GM12865 (cell line): ENCODE results near the gene POLR2J2.
"Not testable (repeated sequence)": the region's sequence is repeated elsewhere in the genome, so short reads cannot be mapped to it uniquely, and the experiment has no call there.

Experiments used
- DNase-seq: peaks from one replicate; pipeline ENCODE4 v3.0.0; 2010; ENCODE audit warnings: low read depth
- H3K4me3 ChIP-seq: 2 replicates; pipeline ENCODE4 v1.5.1; 2011; ENCODE audit warnings: mild to moderate bottlenecking, low read depth, low read length, control low read depth

POLR2J2 gene

GRCh38 chr7:102680780-102681179 is 9.3 kb upstream of the POLR2J2 start:
- DNase-seq, H3K4me3 ChIP-seq: not testable (repeated sequence)

DNA sequence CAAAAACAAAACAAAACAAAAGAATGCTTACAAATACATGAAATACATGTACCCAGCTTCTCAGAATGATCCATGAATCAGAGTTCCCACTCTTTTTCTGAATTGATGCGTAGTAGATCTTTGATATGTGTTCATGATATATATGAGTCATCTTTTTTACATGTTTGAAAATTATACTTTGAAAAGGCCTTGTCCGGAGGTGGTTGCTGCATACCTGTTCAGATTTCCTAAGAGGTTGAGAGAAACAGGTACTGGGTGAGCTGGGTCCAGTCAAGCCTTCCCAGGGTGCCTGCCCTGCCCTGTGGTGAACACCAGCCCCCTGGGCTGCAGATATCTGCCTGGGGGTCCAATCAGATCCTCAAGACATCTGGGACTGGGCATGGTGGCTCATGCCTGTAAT is 4.1 kb upstream of the POLR2J2 start:
- not testable (repeated sequence) for DNase-seq, H3K4me3 ChIP-seq

DNA sequence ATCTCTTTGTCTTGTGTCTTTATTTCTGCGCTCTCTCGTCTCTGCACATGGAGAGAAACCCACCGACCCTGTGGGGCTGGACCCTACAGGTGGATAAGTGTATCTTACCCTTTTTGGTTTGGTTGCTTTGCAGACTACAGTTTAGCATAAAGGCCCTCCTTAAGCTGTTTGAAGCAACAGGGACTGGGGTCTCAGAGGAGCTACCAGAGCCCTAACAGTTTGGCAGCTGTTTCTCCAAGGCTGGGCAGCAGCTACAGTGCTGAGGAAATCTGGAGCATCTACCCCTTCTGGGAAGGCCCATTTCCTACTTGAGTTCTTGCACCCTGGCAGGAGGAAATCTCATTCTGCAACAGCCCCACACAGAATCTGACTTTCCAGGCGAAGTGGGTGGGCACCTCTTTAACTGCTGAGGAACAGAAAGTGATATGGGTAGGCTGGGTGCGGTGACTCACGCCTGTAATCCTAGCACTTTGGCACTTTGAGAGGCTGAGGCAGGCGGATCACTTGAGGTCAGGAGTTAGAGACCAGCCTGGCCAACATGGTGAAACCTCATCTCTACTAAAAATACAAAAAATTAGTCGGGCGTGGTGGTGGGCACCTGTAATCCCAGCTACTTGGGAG is 2.1 kb upstream of the POLR2J2 start:
- DNase-seq, H3K4me3 ChIP-seq: not testable (repeated sequence)

DNA sequence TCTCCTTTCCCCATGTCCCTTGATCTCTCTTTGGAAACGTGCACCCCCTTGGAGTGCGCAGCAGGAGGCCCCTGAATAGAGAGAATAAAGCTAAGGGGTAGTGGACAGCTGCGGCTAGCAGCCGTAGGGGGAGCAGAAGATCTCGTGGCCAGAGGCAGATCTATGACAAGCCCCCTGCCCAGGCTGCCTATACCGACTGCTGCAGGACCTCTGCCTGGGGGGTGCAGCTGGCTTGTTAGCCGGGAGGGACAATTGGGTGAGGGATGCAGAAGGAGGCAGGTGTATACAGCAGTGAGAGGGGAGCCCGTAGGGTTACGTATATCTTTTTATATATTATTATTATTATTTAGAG is 469 bp upstream of the POLR2J2 start:
- not testable (repeated sequence) for DNase-seq, H3K4me3 ChIP-seq

DNA sequence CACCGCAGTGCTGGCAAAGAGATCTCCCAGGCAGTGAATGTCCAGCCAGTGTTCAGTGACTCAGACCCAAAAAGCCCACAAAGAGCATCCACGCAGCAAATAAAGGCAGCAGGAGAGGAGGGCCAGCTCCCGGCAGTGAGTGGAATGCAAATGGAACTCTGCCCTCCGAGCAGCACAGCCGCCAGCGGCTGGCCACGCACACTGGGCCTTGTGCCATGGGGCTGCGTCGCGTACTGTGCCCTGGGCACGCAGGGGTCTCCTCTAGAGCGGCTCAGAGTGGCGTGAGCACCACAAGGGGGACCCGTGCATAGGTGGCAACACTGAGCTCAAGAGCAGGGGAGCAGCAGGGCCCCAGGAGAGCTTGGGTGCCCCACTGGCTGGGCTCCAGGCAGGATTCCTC is 3.9 kb downstream of the POLR2J2 start:
- not testable (repeated sequence) for DNase-seq, H3K4me3 ChIP-seq

GRCh38 chr7:102666850-102667249 is 4.6 kb downstream of the POLR2J2 start:
- DNase-seq, H3K4me3 ChIP-seq: not testable (repeated sequence)

GRCh38 chr7:102664765-102665164 is 6.7 kb downstream of the POLR2J2 start:
- DNase-seq, H3K4me3 ChIP-seq: not testable (repeated sequence)

DNA sequence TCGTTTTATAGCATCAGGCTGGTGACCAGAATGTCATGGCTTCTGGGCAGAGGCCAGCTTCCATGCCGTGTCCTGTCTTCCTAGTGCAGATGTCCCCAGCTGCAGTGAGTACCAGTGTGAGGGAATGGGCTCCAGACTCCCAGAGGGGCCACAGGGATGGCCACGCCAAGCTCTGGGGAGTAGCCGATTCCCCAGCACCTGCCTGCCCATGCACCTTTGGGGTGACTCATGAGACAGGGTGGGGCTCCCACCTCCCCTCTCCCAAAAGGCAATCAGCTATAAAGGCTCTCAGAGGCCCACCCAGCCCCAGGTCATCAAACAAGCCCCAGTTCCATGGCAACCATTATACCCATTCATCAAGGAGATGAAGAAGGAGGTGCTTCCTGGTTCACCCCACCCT is 21.5 kb downstream of the POLR2J2 start, which contains the start of gene SPDYE2B:
TSS of gene SPDYE2B (plus strand) at position 396 of the 400 bp plus-strand sequence. CDS start 2,030 bp downstream, outside the sequence.
- not testable (repeated sequence) for DNase-seq, H3K4me3 ChIP-seq

GRCh38 chr7:102647813-102648212 is 23.6 kb downstream of the POLR2J2 start:
- not testable (repeated sequence) for DNase-seq

GRCh38 chr7:102643404-102643803 is 28.1 kb downstream of the POLR2J2 start:
- H3K4me3 ChIP-seq, DNase-seq: not testable (repeated sequence)

More at GRCh38 chr7:102647813-102648212, 23.6 kb downstream of the POLR2J2 start:
- not testable (repeated sequence) for H3K4me3 ChIP-seq

DNA sequence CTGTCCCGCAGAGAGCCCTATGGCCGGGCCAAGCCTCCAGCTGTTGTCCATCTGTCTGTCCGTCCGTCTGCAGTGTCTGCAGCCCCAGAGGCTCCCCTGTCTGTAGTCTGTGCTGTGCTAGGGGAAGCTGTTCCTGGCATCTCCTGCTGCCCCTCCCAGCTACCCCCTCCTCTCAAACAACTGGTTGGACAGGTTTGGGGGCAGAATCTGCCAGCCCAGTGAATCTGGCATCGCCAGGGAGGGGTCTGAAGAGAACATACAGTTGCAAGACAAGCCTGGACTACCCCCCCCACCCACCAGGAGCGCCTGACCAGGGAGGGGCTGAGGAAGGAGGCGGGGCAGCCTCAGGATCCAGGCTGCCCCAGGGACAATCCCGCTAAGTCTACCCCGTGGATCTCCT is 28.8 kb downstream of the POLR2J2 start, which contains the start of gene UPK3BL1:
TSS of gene UPK3BL1 (minus strand) at position 101 of the 400 bp plus-strand sequence. CDS start at position 51, 50 bp downstream.
- DNase-seq, H3K4me3 ChIP-seq: not testable (repeated sequence)

DNA sequence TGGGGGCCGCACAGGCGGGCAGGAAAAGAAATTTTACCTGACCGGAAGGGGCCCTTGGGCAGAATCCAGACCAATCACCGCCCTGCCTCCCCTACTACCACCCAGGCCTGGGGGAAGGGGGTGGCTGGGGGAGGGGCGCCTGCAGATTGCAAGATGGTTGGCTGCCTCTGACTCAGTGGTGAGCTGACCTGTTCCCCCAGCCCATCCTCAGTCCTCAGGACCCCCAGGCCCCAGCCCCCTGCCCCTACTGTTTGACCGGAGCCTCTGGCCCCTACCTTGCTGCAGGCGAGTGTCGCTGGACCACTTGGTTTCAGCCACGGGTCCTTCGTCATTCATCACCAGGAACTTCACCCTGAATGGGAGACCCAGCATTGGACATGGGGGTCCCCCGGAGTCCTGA is 32.6 kb downstream of the POLR2J2 start:
- H3K4me3 ChIP-seq = not testable (repeated sequence)
- DNase-seq = peak; percentile 0

DNA sequence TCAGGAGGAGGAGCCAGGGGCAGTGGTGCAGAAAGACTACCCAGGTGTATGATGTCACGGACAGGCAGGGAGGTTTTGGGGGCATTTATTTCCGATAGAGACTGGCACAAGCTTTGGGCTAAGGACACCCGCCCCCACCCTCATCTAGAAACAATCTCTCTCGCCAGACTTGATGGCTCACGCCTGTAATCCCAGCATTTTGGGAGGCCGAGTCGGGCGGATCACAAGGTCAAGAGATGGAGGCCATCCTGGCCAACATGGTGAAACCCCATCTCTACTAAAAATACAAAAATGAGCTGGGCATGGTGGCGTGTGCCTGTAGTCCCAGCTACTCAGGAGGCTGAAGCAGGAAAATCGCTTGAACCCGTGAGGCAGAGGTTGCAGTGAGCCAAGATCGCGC is 34.5 kb downstream of the POLR2J2 start:
- not testable (repeated sequence) for H3K4me3 ChIP-seq, DNase-seq

DNA sequence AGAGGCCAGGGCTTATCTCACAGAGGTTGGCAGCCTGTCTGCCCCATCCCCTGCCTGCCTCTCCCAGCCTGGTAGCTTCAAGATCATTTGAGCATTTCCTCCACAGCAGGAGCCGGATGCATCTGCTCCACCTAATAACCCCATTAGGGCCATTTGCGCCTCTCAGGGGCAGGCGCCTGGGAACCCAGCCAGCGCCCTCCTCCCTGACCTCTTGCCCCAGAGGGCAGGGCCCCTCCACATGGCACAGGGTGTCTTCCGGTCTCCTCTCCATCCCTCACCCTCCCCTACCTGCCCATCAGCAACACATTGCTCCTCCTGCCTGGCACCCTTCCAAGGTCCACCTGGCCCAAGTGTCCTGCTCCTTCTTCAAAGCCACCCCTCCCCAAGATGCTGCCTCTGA is 36.1 kb downstream of the POLR2J2 start:
- not testable (repeated sequence) for DNase-seq, H3K4me3 ChIP-seq

DNA sequence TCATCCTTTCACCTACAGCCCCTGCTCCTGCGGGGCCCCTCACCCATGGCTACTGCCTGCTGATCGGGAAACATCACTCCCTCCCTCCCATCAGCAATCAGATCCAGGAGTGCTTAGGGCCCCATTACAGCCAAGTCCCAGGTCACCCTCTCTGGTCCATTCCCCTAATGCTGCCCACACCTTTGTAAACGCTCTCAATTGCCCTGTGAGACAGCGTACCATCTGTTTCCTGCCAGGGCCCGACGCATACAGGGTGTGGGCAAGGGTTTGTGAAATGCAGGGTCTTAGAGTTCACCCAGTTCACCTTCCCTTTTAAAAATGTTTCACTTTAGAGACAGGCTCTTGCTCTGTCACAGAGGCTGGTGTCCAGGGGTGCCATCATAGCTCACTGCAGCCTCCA is 37.2 kb downstream of the POLR2J2 start:
- DNase-seq, H3K4me3 ChIP-seq: not testable (repeated sequence)

DNA sequence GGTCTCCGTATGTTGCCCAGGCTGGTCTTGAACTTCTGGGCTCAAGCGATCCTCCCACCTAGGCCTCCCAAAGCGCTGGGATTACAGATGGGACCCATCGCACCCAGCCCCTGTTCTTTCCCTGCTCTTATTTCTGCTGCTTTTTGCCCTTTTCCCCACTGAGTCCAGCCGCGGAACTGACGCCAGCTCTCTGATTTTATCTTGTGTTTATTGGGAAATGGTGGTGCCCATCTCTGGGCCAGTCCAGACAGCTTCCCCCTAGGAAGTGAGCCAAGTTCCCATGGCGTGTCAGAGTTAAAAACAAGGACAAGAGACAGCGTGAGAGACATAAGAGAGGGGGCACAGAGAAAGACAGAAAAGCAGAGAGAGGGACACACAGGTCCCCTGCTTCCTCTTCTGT is 40.8 kb downstream of the POLR2J2 start:
- H3K4me3 ChIP-seq, DNase-seq: not testable (repeated sequence)

DNA sequence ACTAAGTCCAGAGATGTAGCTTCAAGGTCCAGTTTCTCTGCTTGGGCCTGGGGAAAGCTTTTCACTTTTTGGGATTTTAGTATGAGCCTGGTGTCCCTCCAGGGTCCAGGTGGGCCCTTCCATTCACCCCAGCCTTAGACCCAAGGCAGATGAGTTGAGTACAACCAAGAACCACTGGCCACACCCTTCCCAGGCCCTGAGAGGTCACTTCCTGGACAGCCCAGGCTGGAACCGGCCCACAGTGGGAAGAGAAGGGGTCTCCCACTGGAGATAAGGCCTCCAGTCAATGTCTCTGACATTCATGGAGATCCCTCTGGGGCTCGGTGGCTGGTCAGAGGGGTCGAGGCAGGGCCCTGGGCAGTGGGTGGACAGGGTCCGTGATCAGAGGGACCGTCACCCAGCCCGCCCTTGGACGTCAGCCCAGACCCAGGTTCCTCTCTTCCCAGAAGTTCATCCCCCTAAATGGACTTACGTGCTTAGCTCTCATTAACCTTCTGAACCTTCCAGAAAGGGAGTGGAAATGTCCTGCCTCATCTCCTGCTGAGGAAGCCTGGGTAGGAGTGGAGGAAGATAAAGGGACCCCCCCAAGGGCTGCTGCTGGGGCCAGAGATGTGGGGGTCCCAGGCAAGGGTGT is 44.1 kb downstream of the POLR2J2 start:
- H3K4me3 ChIP-seq, DNase-seq: not testable (repeated sequence)

DNA sequence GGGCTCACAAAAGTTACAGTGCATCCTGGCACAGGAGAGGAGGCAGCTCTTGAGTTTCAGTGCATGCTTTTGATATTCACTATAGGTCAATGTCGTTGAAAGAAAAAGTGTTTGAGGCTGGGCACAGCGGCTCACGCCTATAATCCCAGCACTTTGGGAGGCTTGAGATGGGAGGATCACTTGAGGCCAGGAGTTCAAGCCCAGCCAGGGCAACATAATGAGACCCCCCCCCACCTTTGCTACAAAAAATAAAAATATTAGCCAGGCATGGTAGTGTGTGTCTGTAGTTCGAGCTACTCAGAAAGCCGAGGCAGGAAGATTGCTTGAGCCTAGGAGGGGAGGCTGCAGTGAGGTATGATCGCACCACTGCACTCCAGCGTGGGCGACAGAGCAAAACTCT is 53.3 kb downstream of the POLR2J2 start:
- H3K4me3 ChIP-seq, DNase-seq: not testable (repeated sequence)

DNA sequence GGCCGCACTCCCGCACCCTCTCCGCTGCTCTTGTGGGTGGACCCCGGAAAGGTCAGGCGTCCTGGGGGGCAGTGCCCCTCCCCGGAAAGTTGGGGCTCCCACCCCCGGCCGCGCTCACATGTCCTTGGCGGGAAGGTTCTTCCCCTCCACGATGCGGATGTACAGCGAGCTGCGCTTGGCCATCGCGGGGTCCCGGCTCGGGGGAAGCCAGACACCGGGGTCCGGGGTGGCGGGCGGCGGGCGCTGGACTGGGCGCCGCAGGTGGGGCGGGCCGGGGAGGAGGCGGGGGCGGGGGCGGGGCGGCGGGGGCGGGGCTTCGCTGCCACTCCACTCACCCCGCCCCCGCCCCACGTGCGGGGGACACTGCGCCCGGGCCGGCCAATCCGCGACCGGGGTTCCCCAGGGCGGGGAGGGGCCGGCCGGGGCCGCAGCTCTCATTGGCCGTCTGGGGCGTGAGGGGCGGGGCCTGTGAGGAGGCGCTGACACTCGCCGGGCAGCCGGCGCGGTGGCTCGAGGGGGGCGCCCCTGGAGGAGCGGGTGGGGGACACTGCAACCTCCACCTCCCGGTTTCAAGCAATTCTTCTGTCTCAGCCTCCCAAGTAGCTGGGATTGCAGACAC is 54.8 kb downstream of the POLR2J2 start, which contains the start of gene RASA4:
TSS of gene RASA4 (minus strand) at position 250 of the 619 bp plus-strand sequence. CDS start at position 183, 67 bp downstream.
- H3K4me3 ChIP-seq = peak within 1 kb of the TSS; percentile 48
- DNase-seq = peak; percentile 25
